B cell (primary cell): ENCODE data around the gene CAMK4. TPM values are rescaled to one million over a fixed set of nuclear protein-coding genes. Genes with fewer than 3 reads are reported as not detected.

Experiments used
- ATAC-seq: fragments of 200-7000 bp; cut with Tn5 transposase; one replicate; pipeline ENCODE4 v1.10.0; 2021; ENCODE audit warnings: low read depth, mild to moderate bottlenecking, moderate number of reproducible peaks, moderate library complexity
- CTCF ChIA-PET: fragments of 350-600 bp; sonication (Branson Sonifier 250); formaldehyde crosslinking; loops from one replicate; lab custom pipeline; 2021; ENCODE audit warnings: antibody characterized with exemption, inconsistent platforms; lab: Charles Lee
- POLR2A ChIA-PET: fragments of 350-600 bp; sonication (Branson Sonifier 250); formaldehyde crosslinking; loops from one replicate; lab custom pipeline; 2021; ENCODE audit warnings: antibody characterized with exemption; lab: Charles Lee
- DNase-seq: peaks from one replicate; pipeline ENCODE4 v3.0.0; 2013
- H2AFZ ChIP-seq: 2 replicates; pipeline ENCODE4 v1.6.1; 2012; ENCODE audit warnings: mild to moderate bottlenecking, low read depth, low read length; ENCODE audit not compliant: insufficient read depth, poor library complexity, severe bottlenecking
- H3K27ac ChIP-seq, 2 donors: 1 replicate in 1 of 2; 2 replicates in 1 of 2; pipeline ENCODE4 v1.5.1; 2012 to 2013; ENCODE audit warnings: low read length in 2 of 2, mild to moderate bottlenecking in 2 of 2, moderate library complexity in 1 of 2
- H3K27me3 ChIP-seq, 4 experiments: fragments of 200-600 bp in 1 of 4; sonication (generic) in 1 of 4; replicated peaks in 1 of 4; 1 replicate in 2 of 4; 2 replicates in 2 of 4; pipeline versions ENCODE4 v1.6.1 to v1.7.0; 2013 to 2016; ENCODE audit warnings: low read length in 3 of 4, mild to moderate bottlenecking in 2 of 4, mixed read lengths in 1 of 4, moderate library complexity in 1 of 4; ENCODE audit not compliant: insufficient read depth in 4 of 4, control insufficient read depth in 3 of 4; ENCODE audit errors: control extremely low read depth in 1 of 4
- H3K36me3 ChIP-seq, 2 experiments: replicated peaks in 1 of 2; 1 replicate in 1 of 2; 2 replicates in 1 of 2; pipeline versions ENCODE4 v1.6.1 to v1.7.1; 2013; ENCODE audit warnings: low read length in 1 of 2; ENCODE audit not compliant: insufficient read depth in 2 of 2, control insufficient read depth in 1 of 2; ENCODE audit errors: control extremely low read depth in 1 of 2, extremely low read depth in 1 of 2
- H3K4me1 ChIP-seq, 2 donors: fragments of 200-600 bp in 1 of 2; sonication (generic) in 1 of 2; 1 replicate in 1 of 2; 2 replicates in 1 of 2; pipeline versions ENCODE4 v1.5.1 to v1.6.1; 2013 to 2017; ENCODE audit warnings: low read length in 2 of 2; ENCODE audit not compliant: control insufficient read depth in 2 of 2, insufficient read depth in 2 of 2
- H3K4me2 ChIP-seq: replicated peaks from 2 replicates; pipeline ENCODE3; 2012; ENCODE audit warnings: mild to moderate bottlenecking, low read depth, low read length; ENCODE audit not compliant: poor library complexity, severe bottlenecking
- H3K4me3 ChIP-seq, 5 experiments: fragments of 200-600 bp in 1 of 5; sonication (generic) in 1 of 5; 1 replicate in 3 of 5; 2 replicates in 2 of 5; pipeline versions ENCODE4 v1.5.1 to v1.7.0; 2011 to 2016; ENCODE audit warnings: low read length in 4 of 5, mild to moderate bottlenecking in 4 of 5, low read depth in 2 of 5, control low read depth in 1 of 5, moderate library complexity in 1 of 5; ENCODE audit not compliant: insufficient read depth in 1 of 5; ENCODE audit errors: control extremely low read depth in 1 of 5, extremely low read depth in 1 of 5
- H3K79me2 ChIP-seq: fragments of 200-600 bp; sonication (generic); one replicate; pipeline ENCODE4 v1.6.0; 2016; ENCODE audit warnings: low read length; ENCODE audit not compliant: control insufficient read depth, insufficient read depth
- H3K9ac ChIP-seq: fragments of 200-600 bp; sonication (generic); 2 replicates; pipeline ENCODE4 v1.6.1; 2017; ENCODE audit warnings: mild to moderate bottlenecking, low read length, moderate library complexity
- H3K9me3 ChIP-seq, 3 donors: one replicate each; pipeline versions ENCODE4 v1.6.1 to v1.7.1; 2013; ENCODE audit warnings: low read length in 2 of 3; ENCODE audit not compliant: control insufficient read depth in 2 of 3, insufficient read depth in 1 of 3; ENCODE audit errors: control extremely low read depth in 1 of 3
- H4K20me1 ChIP-seq: 2 replicates; pipeline ENCODE4 v1.6.0; 2012; ENCODE audit warnings: mild to moderate bottlenecking, low read length; ENCODE audit not compliant: insufficient read depth, control insufficient read depth, poor library complexity, severe bottlenecking
- H3K27ac Mint-ChIP-seq: one replicate; pipeline ENCODE4 v1.8.0; 2021; ENCODE audit warnings: mixed read lengths
- H3K27me3 Mint-ChIP-seq: one replicate; pipeline ENCODE4 v1.8.0; 2021; ENCODE audit warnings: mixed read lengths
- H3K4me1 Mint-ChIP-seq: one replicate; pipeline ENCODE4 v1.8.0; 2021; ENCODE audit warnings: mixed read lengths
- H3K4me3 Mint-ChIP-seq: one replicate; pipeline ENCODE4 v1.8.0; 2021; ENCODE audit warnings: mixed read lengths
- H3K9me3 Mint-ChIP-seq: one replicate; pipeline ENCODE4 v1.8.0; 2022; ENCODE audit warnings: mixed read lengths; ENCODE audit not compliant: insufficient read depth
- EZH2 ChIP-seq: IDR thresholded peaks from 2 replicates; pipeline ENCODE4 v1.6.1; 2012; ENCODE audit warnings: borderline replicate concordance, low read depth, mild to moderate bottlenecking, moderate library complexity, low read length; ENCODE audit not compliant: insufficient read depth, poor library complexity, severe bottlenecking
- WGBS: methylation state at CpG from one replicate; pipeline ENCODE4 v1.1.5; 2013; ENCODE audit warnings: missing lambda C conversion rate; ENCODE audit not compliant: insufficient coverage; 5-methylcytosine and 5-hydroxymethylcytosine counted together
- intact Hi-C: fragments of 100-400 bp; cut with micrococcal nuclease; formaldehyde crosslinking; loops from one replicate; pipeline ENCODE4 v1.10.0; 2022
- polyA plus RNA-seq: library from polyadenylated mRNA; depleted of rRNA; stranded (reverse); fragments of >200 nt; gene quantifications from 2 replicates; pipeline ENCODE4 v1.2.3, GENCODE V29; 2012
- total RNA-seq, 2 donors: library from RNA; stranded (reverse); fragments of 120-200 nt in 1 of 2; gene quantifications; 1 replicate in 1 of 2; 2 replicates in 1 of 2; pipeline versions ENCODE4 v1.2.3 to v1.2.4, GENCODE V29; 2013 to 2022
- TF ChIP-seq, protein P1 (sequence below): fragments of 200-600 bp; IDR thresholded peaks from one replicate; pipeline ENCODE4 v1.8.0; 2022; ENCODE audit warnings: antibody characterized with exemption, mild to moderate bottlenecking

Gene CAMK4
- total and polyA plus RNA-seq, 2 donors (not counting 1 experiment from before 2014, with no cell fraction given) = 0.78 to 4.8 TPM

GRCh38 chr5:111229221-111229835 lies 5.1 kb downstream of the CAMK4 start:
- H3K4me1 ChIP-seq = peaks cover 14 to 21% of the 10 kb centered on the region in 2 donors
- H4K20me1 ChIP-seq = no peaks in the 10 kb centered on the region
- H3K79me2 ChIP-seq = no peaks in the 10 kb centered on the region
- no peak for TF ChIP-seq EZH2
- TF ChIP-seq, protein P1, sequence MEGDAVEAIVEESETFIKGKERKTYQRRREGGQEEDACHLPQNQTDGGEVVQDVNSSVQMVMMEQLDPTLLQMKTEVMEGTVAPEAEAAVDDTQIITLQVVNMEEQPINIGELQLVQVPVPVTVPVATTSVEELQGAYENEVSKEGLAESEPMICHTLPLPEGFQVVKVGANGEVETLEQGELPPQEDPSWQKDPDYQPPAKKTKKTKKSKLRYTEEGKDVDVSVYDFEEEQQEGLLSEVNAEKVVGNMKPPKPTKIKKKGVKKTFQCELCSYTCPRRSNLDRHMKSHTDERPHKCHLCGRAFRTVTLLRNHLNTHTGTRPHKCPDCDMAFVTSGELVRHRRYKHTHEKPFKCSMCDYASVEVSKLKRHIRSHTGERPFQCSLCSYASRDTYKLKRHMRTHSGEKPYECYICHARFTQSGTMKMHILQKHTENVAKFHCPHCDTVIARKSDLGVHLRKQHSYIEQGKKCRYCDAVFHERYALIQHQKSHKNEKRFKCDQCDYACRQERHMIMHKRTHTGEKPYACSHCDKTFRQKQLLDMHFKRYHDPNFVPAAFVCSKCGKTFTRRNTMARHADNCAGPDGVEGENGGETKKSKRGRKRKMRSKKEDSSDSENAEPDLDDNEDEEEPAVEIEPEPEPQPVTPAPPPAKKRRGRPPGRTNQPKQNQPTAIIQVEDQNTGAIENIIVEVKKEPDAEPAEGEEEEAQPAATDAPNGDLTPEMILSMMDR = no peak
- 25% methylated on average over 2 of the region's 5 CpGs for WGBS
- H3K27ac ChIP-seq = no peak overlapping the region
- Mint-ChIP-seq H3K4me3 (no peak overlapping the region), H3K4me1 (peaks cover 33% of the 10 kb centered on the region), H3K27me3 (peaks cover 20% of the 10 kb centered on the region), H3K9me3 (no peaks in the 10 kb centered on the region), H3K27ac (peak overlapping the region; percentile 58)
- H2AFZ ChIP-seq = peak overlapping the region; percentile 43
- no peaks in the 10 kb centered on the region for H3K36me3 ChIP-seq
- CTCF ChIA-PET = interaction anchor here (0.6 kb wide), 1 partner anchor 631 kb away, joined by 3 read pairs; no protein-coding TSS in a partner anchor
- POLR2A ChIA-PET = no interaction called here
- DNase-seq = no peak
- ATAC-seq = no peak
- H3K4me2 ChIP-seq = peak overlapping the region; percentile 2
- no peak overlapping the region for H3K9ac ChIP-seq
- intact Hi-C loops = loop anchor here (10.0 kb wide), 1 partner anchor 1535 kb away; no protein-coding TSS in a partner anchor
- H3K4me3 ChIP-seq = no peak overlapping the region
- peaks cover 0 to 9% (median 7%) of the 10 kb centered on the region in 4 experiments for H3K27me3 ChIP-seq
- H3K9me3 ChIP-seq = no peaks in the 10 kb centered on the region
